CD14-positive monocyte (primary cell): Measurements from ENCODE around the gene CCL4L2. TPM values are rescaled to one million over a fixed set of nuclear protein-coding genes. Genes with fewer than 3 reads are reported as not detected.
"Not testable (repeated sequence)": the region's sequence is repeated elsewhere in the genome, so short reads cannot be mapped to it uniquely, and the experiment has no call there.

ENCODE experiments used
- DNase-seq, 3 donors: peaks; one replicate each; pipeline ENCODE4 v3.0.0-alpha.2; 2011 to 2022
- H2AFZ ChIP-seq: 2 replicates; pipeline ENCODE4 v1.6.0; 2012; ENCODE audit warnings: mild to moderate bottlenecking, low read depth, low read length, inconsistent platforms; ENCODE audit not compliant: insufficient read depth, poor library complexity, severe bottlenecking
- H3K27ac ChIP-seq, 2 donors: 1 replicate in 1 of 2; 2 replicates in 1 of 2; pipeline ENCODE4 v1.5.1; 2012 to 2013; ENCODE audit warnings: low read length in 2 of 2, control low read depth in 1 of 2, inconsistent platforms in 1 of 2, low read depth in 1 of 2, mild to moderate bottlenecking in 1 of 2
- H3K27me3 ChIP-seq, 2 donors: one replicate each; pipeline versions ENCODE4 v1.6.0 to v1.6.1; 2011 to 2013; ENCODE audit warnings: low read length in 2 of 2; ENCODE audit not compliant: control insufficient read depth in 2 of 2, insufficient read depth in 2 of 2
- H3K36me3 ChIP-seq, 2 donors: replicated peaks in 1 of 2; 1 replicate in 1 of 2; 2 replicates in 1 of 2; pipeline versions ENCODE4 v1.5.1 to v1.6.1; 2012 to 2013; ENCODE audit warnings: low read length in 2 of 2, control low read depth in 1 of 2, inconsistent platforms in 1 of 2, mild to moderate bottlenecking in 1 of 2; ENCODE audit not compliant: insufficient read depth in 2 of 2, control insufficient read depth in 1 of 2
- H3K4me1 ChIP-seq, 2 donors: 1 replicate in 1 of 2; 2 replicates in 1 of 2; pipeline versions ENCODE4 v1.5.1 to v1.6.1; 2012 to 2013; ENCODE audit warnings: low read length in 2 of 2, control low read depth in 1 of 2, inconsistent platforms in 1 of 2, mild to moderate bottlenecking in 1 of 2, moderate library complexity in 1 of 2; ENCODE audit not compliant: insufficient read depth in 2 of 2, control insufficient read depth in 1 of 2
- H3K4me2 ChIP-seq: replicated peaks from 2 replicates; pipeline ENCODE3; 2012; ENCODE audit warnings: low read length, moderate library complexity, mild to moderate bottlenecking; ENCODE audit not compliant: poor library complexity, severe bottlenecking; ENCODE audit errors: extremely low read depth
- H3K4me3 ChIP-seq, 3 experiments: fragments of 200-600 bp in 1 of 3; sonication (generic) in 1 of 3; replicated peaks in 1 of 3; 1 replicate in 2 of 3; 2 replicates in 1 of 3; pipeline ENCODE4 v1.5.1; 2011 to 2013; ENCODE audit warnings: low read length in 3 of 3, mild to moderate bottlenecking in 3 of 3, control low read depth in 2 of 3, low read depth in 2 of 3, inconsistent platforms in 1 of 3, moderate library complexity in 1 of 3
- H3K79me2 ChIP-seq: 2 replicates; pipeline ENCODE4 v1.6.0; 2012; ENCODE audit warnings: mild to moderate bottlenecking, control low read depth, inconsistent platforms, low read length, moderate library complexity; ENCODE audit not compliant: insufficient read depth
- H3K9ac ChIP-seq: 2 replicates; pipeline ENCODE4 v1.6.0; 2017; ENCODE audit warnings: low read length, mild to moderate bottlenecking; ENCODE audit not compliant: insufficient read depth, poor library complexity, severe bottlenecking
- H3K9me3 ChIP-seq, 2 donors: replicated peaks in 1 of 2; 1 replicate in 1 of 2; 2 replicates in 1 of 2; pipeline versions ENCODE4 v1.5.1 to v1.6.1; 2012 to 2013; ENCODE audit warnings: low read length in 2 of 2, control low read depth in 1 of 2; ENCODE audit not compliant: control insufficient read depth in 1 of 2, insufficient read depth in 1 of 2
- H4K20me1 ChIP-seq: 2 replicates; pipeline ENCODE4 v1.6.0; 2012; ENCODE audit warnings: mild to moderate bottlenecking, low read length, control low read depth, moderate library complexity; ENCODE audit not compliant: insufficient read depth
- H3K27ac Mint-ChIP-seq, 7 donors: one replicate each; pipeline ENCODE4 v1.8.0; 2020; ENCODE audit warnings: mild to moderate bottlenecking in 7 of 7, mixed read lengths in 7 of 7, moderate library complexity in 6 of 7, inconsistent platforms in 2 of 7
- H3K27me3 Mint-ChIP-seq, 3 donors: one replicate each; pipeline ENCODE4 v1.8.0; 2021 to 2022; ENCODE audit warnings: low read depth in 3 of 3, mild to moderate bottlenecking in 3 of 3, mixed read lengths in 3 of 3, moderate library complexity in 3 of 3, inconsistent platforms in 1 of 3
- H3K36me3 Mint-ChIP-seq, 2 donors: one replicate each; pipeline ENCODE4 v1.8.0; 2020; ENCODE audit warnings: mixed read lengths in 2 of 2, inconsistent platforms in 1 of 2, mild to moderate bottlenecking in 1 of 2
- H3K4me1 Mint-ChIP-seq: one replicate; pipeline ENCODE4 v1.8.0; 2020; ENCODE audit warnings: mild to moderate bottlenecking, mixed read lengths
- H3K4me3 Mint-ChIP-seq, 2 donors: one replicate each; pipeline ENCODE4 v1.8.0; 2020; ENCODE audit warnings: mild to moderate bottlenecking in 2 of 2, mixed read lengths in 2 of 2, moderate library complexity in 1 of 2
- H3K9me3 Mint-ChIP-seq, 7 donors: one replicate each; pipeline ENCODE4 v1.8.0; 2020 to 2022; ENCODE audit warnings: mixed read lengths in 7 of 7, mild to moderate bottlenecking in 6 of 7, moderate library complexity in 6 of 7, inconsistent platforms in 2 of 7
- CTCF ChIP-seq: fragments of 200-600 bp; IDR thresholded peaks from one replicate; pipeline ENCODE4 v1.8.0; 2022; ENCODE audit warnings: antibody characterized with exemption, mild to moderate bottlenecking
- whole genome bisulfite sequencing: methylation state at CpG from one replicate; pipeline ENCODE4 v1.1.5; 2013; ENCODE audit warnings: missing lambda C conversion rate; ENCODE audit not compliant: insufficient coverage; 5-methylcytosine and 5-hydroxymethylcytosine counted together
- intact Hi-C, 2 donors: fragments of 100-400 bp; cut with micrococcal nuclease; formaldehyde crosslinking; loops; one replicate each; pipeline versions ENCODE4 v1.15.0 to v1.15.1; 2023
- polyA plus RNA-seq, 3 donors: library from polyadenylated mRNA; depleted of rRNA in 1 of 3; unstranded in 2 of 3; stranded (reverse) in 1 of 3; fragments of 300-500 nt in 2 of 3; fragments of >200 nt in 1 of 3; fragmentation: Illumina TruSeq in 2 of 3; gene quantifications; 1 replicate in 2 of 3; 2 replicates in 1 of 3; pipeline ENCODE4 v1.2.3, GENCODE V29; 2012 to 2021

CCL4L2 gene
- polyA plus RNA-seq, 3 donors: 24.8 to 32.7 (median 25.3) TPM

DNA sequence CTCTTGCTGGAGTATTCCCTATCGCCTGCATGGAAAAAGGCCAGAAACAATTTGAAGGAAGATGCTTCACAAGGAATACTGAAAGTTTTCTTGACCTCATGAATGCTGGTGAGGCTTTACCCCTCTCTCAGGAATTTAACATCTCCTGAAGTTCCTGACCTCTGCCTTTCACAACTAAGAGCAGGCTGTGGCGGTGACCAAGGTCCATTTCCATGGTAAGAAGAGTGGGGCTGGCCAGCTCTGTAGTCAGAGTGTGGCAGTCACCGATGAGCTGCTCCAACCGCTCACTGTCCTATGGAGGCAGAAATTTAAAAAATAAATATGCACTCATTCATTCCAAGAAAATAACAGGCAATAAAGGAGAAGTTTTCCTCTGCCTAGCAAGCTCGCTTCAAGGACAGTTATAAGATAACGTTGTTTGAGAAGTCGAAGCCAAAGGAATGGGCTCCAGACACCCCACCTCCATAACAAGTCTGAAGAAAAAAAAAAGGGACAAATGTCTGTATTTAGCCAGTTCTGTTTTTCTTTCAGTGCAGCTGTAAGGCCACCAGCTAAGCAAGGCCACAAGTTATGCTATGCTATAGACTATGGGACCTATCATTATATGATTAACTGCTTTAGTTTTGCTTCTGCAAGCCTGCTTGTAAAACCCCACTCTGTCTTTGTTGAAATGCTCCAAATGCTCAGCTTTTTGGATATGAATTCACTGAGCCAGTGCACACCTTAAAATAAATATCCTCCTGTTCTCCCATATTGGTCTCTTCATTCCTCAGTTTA, 6.0 kb upstream of the CCL4L2 start:
- Histone ChIP-seq H3K4me2 (no peak overlapping the region), H3K27me3 (no peaks in the 10 kb centered on the region), H4K20me1 (no peaks in the 10 kb centered on the region), H3K36me3 (no peaks in the 10 kb centered on the region), H3K4me1 (peaks cover 35 to 38% of the 10 kb centered on the region in 2 donors), H3K27ac (no peak overlapping the region), H2AFZ (no peak overlapping the region), H3K4me3 (no peak overlapping the region), H3K9me3 (no peaks in the 10 kb centered on the region), H3K9ac (no peak overlapping the region), H3K79me2 (no peaks in the 10 kb centered on the region)
- Mint-ChIP-seq H3K27ac (no peak overlapping the region), H3K36me3 (peaks cover 0 to 3% of the 10 kb centered on the region in 2 donors), H3K4me1 (peaks cover 41% of the 10 kb centered on the region), H3K4me3 (no peak overlapping the region), H3K9me3 (peaks cover 0 to 2% (median 0%) of the 10 kb centered on the region in 7 donors), H3K27me3 (peaks cover 2 to 4% (median 2%) of the 10 kb centered on the region in 3 donors)
- no CpG with 5 or more reads among the region's 7 CpGs for WGBS
- DNase-seq: no peak
- intact Hi-C loops: no loop called here
- no peak for TF ChIP-seq CTCF

- no peak overlapping the region for H3K4me2 ChIP-seq
- H3K9ac ChIP-seq: no peak overlapping the region
- Mint-ChIP-seq H3K4me1 (peaks cover 44% of the 10 kb centered on the region), H3K27ac (peak overlapping the region in 2 of 7 donors; percentile 22 to 26), H3K4me3 (no peak overlapping the region), H3K36me3 (peaks cover 0 to 3% of the 10 kb centered on the region in 2 donors), H3K27me3 (peaks cover 2 to 7% (median 4%) of the 10 kb centered on the region in 3 donors), H3K9me3 (peaks cover 0 to 2% (median 0%) of the 10 kb centered on the region in 7 donors)
- intact Hi-C loops: no loop called here
- H4K20me1 ChIP-seq: no peaks in the 10 kb centered on the region
- H3K27ac ChIP-seq: no peak overlapping the region
- H3K79me2 ChIP-seq: no peaks in the 10 kb centered on the region
- H3K4me3 ChIP-seq: no peak overlapping the region
- no peak overlapping the region for H2AFZ ChIP-seq
- WGBS: 40% methylated on average over 1 of the region's 4 CpGs
- H3K36me3 ChIP-seq: no peaks in the 10 kb centered on the region
- peaks cover 41 to 42% of the 10 kb centered on the region in 2 donors for H3K4me1 ChIP-seq
- H3K27me3 ChIP-seq: no peaks in the 10 kb centered on the region
- no peaks in the 10 kb centered on the region for H3K9me3 ChIP-seq
- no peak for TF ChIP-seq CTCF
- DNase-seq: no peak
Observed at GRCh38 chr17:36205637-36206485, 5.0 kb upstream of the CCL4L2 start.

GRCh38 chr17:36206486-36206821, 4.4 kb upstream of the CCL4L2 start:
- H3K36me3 ChIP-seq, H3K4me3 ChIP-seq, H3K27me3 Mint-ChIP-seq, H3K9ac ChIP-seq, H3K36me3 Mint-ChIP-seq, H3K4me3 Mint-ChIP-seq, H3K27me3 ChIP-seq, H3K79me2 ChIP-seq, H3K4me2 ChIP-seq, H4K20me1 ChIP-seq, H2AFZ ChIP-seq, H3K9me3 ChIP-seq, DNase-seq, H3K9me3 Mint-ChIP-seq, H3K27ac ChIP-seq, intact Hi-C loops: not testable (repeated sequence)
- Mint-ChIP-seq H3K4me1 (peaks cover 44% of the 10 kb centered on the region), H3K27ac (peak overlapping the region in 1 of 7 donors; percentile 22)
- H3K4me1 ChIP-seq: peaks cover 42 to 43% of the 10 kb centered on the region in 2 donors
- no CpG with 5 or more reads among the region's 1 CpG for WGBS
